ENCODE measurements around the gene GARIN3. TPM values are rescaled to one million over a fixed set of nuclear protein-coding genes. Genes with fewer than 3 reads are reported as not detected.

Gene GARIN3
- total and polyA plus RNA-seq, 2 donors (not counting 1 experiment from before 2014, with no cell fraction given): not detected

- intact Hi-C loops (cut with micrococcal nuclease): no loop called here
- Histone ChIP-seq H3K4me3 (ENCODE audit: control extremely low read depth in 1 of 5, extremely low read depth in 1 of 5, insufficient read depth in 1 of 5, low read depth in 2 of 5, low read length in 4 of 5) (no peak overlapping the region), H3K4me1 (ENCODE audit: control insufficient read depth in 2 of 2, insufficient read depth in 2 of 2, low read length in 2 of 2) (peaks cover 0 to 4% of the 10 kb centered on the region in 2 donors), H3K4me2 (replicated peaks; ENCODE audit: low read depth, low read length, poor library complexity, severe bottlenecking) (no peak overlapping the region), H3K9me3 (ENCODE audit: control extremely low read depth in 1 of 3, control insufficient read depth in 2 of 3, insufficient read depth in 1 of 3, low read length in 2 of 3) (peaks cover 0 to 3% (median 0%) of the 10 kb centered on the region in 3 donors), H3K79me2 (ENCODE audit: control insufficient read depth, insufficient read depth, low read length) (no peaks in the 10 kb centered on the region), H2AFZ (ENCODE audit: insufficient read depth, low read depth, low read length, poor library complexity, severe bottlenecking) (no peak overlapping the region), H3K27ac (ENCODE audit: low read length in 2 of 2) (no peak overlapping the region), H4K20me1 (ENCODE audit: control insufficient read depth, insufficient read depth, low read length, poor library complexity, severe bottlenecking) (no peaks in the 10 kb centered on the region), H3K9ac (ENCODE audit: low read length) (no peak overlapping the region), H3K36me3 (replicated peaks in 1 of 2; ENCODE audit: control extremely low read depth in 1 of 2, control insufficient read depth in 1 of 2, extremely low read depth in 1 of 2, insufficient read depth in 2 of 2, low read length in 1 of 2) (no peaks in the 10 kb centered on the region), H3K27me3 (replicated peaks in 1 of 4; ENCODE audit: control extremely low read depth in 1 of 4, control insufficient read depth in 3 of 4, insufficient read depth in 4 of 4, low read length in 3 of 4) (no peaks in the 10 kb centered on the region)
- POLR2A ChIA-PET: no interaction called here
- Mint-ChIP-seq H3K9me3 (ENCODE audit: insufficient read depth) (peaks cover 2% of the 10 kb centered on the region), H3K27ac (no peak overlapping the region), H3K4me1 (peaks cover 4% of the 10 kb centered on the region), H3K4me3 (no peak overlapping the region), H3K27me3 (no peaks in the 10 kb centered on the region)
- no peak for DNase-seq
- TF ChIP-seq CTCF (IDR thresholded peaks at IDR 0.05): no peak
- TF ChIP-seq EZH2 (IDR thresholded peaks at IDR 0.05; ENCODE audit: borderline replicate concordance, insufficient read depth, low read depth, low read length, poor library complexity, severe bottlenecking): no peak
- CTCF ChIA-PET: no interaction called here
- no peak for ATAC-seq (ENCODE audit: low read depth)
Measured at GRCh38 chr5:157196045-157196444, 30.0 kb upstream of the GARIN3 start.

- H3K27ac ChIP-seq (ENCODE audit: low read length in 2 of 2): no peak overlapping the region
- ATAC-seq (ENCODE audit: low read depth) (no peak), DNase-seq (no peak)
- Mint-ChIP-seq H3K4me3 (no peak overlapping the region), H3K27me3 (no peaks in the 10 kb centered on the region), H3K27ac (no peak overlapping the region), H3K9me3 (ENCODE audit: insufficient read depth) (peaks cover 2% of the 10 kb centered on the region), H3K4me1 (peaks cover 4% of the 10 kb centered on the region)
- peaks cover 0 to 4% of the 10 kb centered on the region in 2 donors for H3K4me1 ChIP-seq (ENCODE audit: control insufficient read depth in 2 of 2, insufficient read depth in 2 of 2, low read length in 2 of 2)
- no peaks in the 10 kb centered on the region for H3K79me2 ChIP-seq (ENCODE audit: control insufficient read depth, insufficient read depth, low read length)
- intact Hi-C loops (cut with micrococcal nuclease): no loop called here
- POLR2A ChIA-PET: no interaction called here
- TF ChIP-seq CTCF (IDR thresholded peaks at IDR 0.05): no peak
- TF ChIP-seq EZH2 (IDR thresholded peaks at IDR 0.05; ENCODE audit: borderline replicate concordance, insufficient read depth, low read depth, low read length, poor library complexity, severe bottlenecking): no peak
- WGBS (ENCODE audit: insufficient coverage): 89% methylated on average over 7 of the region's 10 CpGs
- no peak overlapping the region for H3K4me3 ChIP-seq (ENCODE audit: control extremely low read depth in 1 of 5, extremely low read depth in 1 of 5, insufficient read depth in 1 of 5, low read depth in 2 of 5, low read length in 4 of 5)
- H2AFZ ChIP-seq (ENCODE audit: insufficient read depth, low read depth, low read length, poor library complexity, severe bottlenecking): no peak overlapping the region
- no peaks in the 10 kb centered on the region for H3K27me3 ChIP-seq (replicated peaks in 1 of 4; ENCODE audit: control extremely low read depth in 1 of 4, control insufficient read depth in 3 of 4, insufficient read depth in 4 of 4, low read length in 3 of 4)
- H3K4me2 ChIP-seq (replicated peaks; ENCODE audit: low read depth, low read length, poor library complexity, severe bottlenecking): no peak overlapping the region
- no peak overlapping the region for H3K9ac ChIP-seq (ENCODE audit: low read length)
- CTCF ChIA-PET: interaction anchor here (0.6 kb wide), 1 partner anchor 171 kb away, joined by 3 read pairs; no protein-coding TSS in a partner anchor
- no peaks in the 10 kb centered on the region for H3K36me3 ChIP-seq (replicated peaks in 1 of 2; ENCODE audit: control extremely low read depth in 1 of 2, control insufficient read depth in 1 of 2, extremely low read depth in 1 of 2, insufficient read depth in 2 of 2, low read length in 1 of 2)
- peaks cover 0 to 3% (median 0%) of the 10 kb centered on the region in 3 donors for H3K9me3 ChIP-seq (ENCODE audit: control extremely low read depth in 1 of 3, control insufficient read depth in 2 of 3, insufficient read depth in 1 of 3, low read length in 2 of 3)
- no peaks in the 10 kb centered on the region for H4K20me1 ChIP-seq (ENCODE audit: control insufficient read depth, insufficient read depth, low read length, poor library complexity, severe bottlenecking)
Measured at GRCh38 chr5:157193699-157194424, 27.8 kb upstream of the GARIN3 start.

Measured in B cell (primary cell).